Measurements from ENCODE around the gene MRPL20. TPM values are rescaled to one million over a fixed set of nuclear protein-coding genes. Genes with fewer than 3 reads are reported as not detected.
A peak's percentile ranks its signal among the peaks of the same experiment; 100 is the strongest.

MRPL20 gene
- total and polyA plus RNA-seq, 12 donors, result 98.9 to 276 (median 158) TPM

GRCh38 chr1:1428174-1428573 is 21.1 kb upstream of the MRPL20 start:
- H3K9me3 ChIP-seq (replicated peaks in 1 of 3), result no peaks in the 10 kb centered on the region
- WGBS, 4 donors, result 73 to 80% (median 76%) methylated on average over 12 to 19 of the region's 19 CpGs
- no peaks in the 10 kb centered on the region for H3K36me3 ChIP-seq (replicated peaks in 1 of 2)
- H3K27ac ChIP-seq, result no peak overlapping the region
- no peak for TF ChIP-seq POLR2A (IDR thresholded peaks at IDR 0.05)
- TF ChIP-seq CTCF (IDR thresholded peaks at IDR 0.05), result no peak
- H3K4me1 ChIP-seq (replicated peaks in 1 of 2), result peaks cover 20 to 22% of the 10 kb centered on the region in 2 donors
- no peaks in the 10 kb centered on the region for H3K27me3 ChIP-seq
- peak in 1 of 7 donors; percentile 18 for DNase-seq
- intact Hi-C loops (cut with DNase I), result no loop called here
- H3K4me3 ChIP-seq, result no peak overlapping the region

GRCh38 chr1:1427820-1428148 is 20.7 kb upstream of the MRPL20 start:
- intact Hi-C loops (cut with DNase I), result no loop called here
- WGBS, 4 donors, result 0 to 1% methylated on average over 3 to 17 of the region's 22 CpGs; no CpG with 5 or more reads in 2 of the 4 donors
- Histone ChIP-seq H3K9me3 (replicated peaks in 1 of 3) (no peaks in the 10 kb centered on the region), H3K4me1 (replicated peaks in 1 of 2) (peaks cover 20 to 22% of the 10 kb centered on the region in 2 donors), H3K27me3 (no peaks in the 10 kb centered on the region), H3K36me3 (replicated peaks in 1 of 2) (no peaks in the 10 kb centered on the region), H3K4me3 (peak overlapping the region in 1 of 4 donors; percentile 68), H3K27ac (peak overlapping the region in 1 of 5 donors; percentile 49)
- no peak for DNase-seq
- TF ChIP-seq POLR2A (IDR thresholded peaks at IDR 0.05) (no peak), CTCF (IDR thresholded peaks at IDR 0.05) (no peak)

GRCh38 chr1:1427106-1427819 is 20.2 kb upstream of the MRPL20 start:
- intact Hi-C loops (cut with DNase I), result no loop called here
- H3K27me3 ChIP-seq, result no peaks in the 10 kb centered on the region
- DNase-seq, result peak in 1 of 7 donors; percentile 27
- WGBS, 4 donors, result 14 to 38% (median 26%) methylated on average over 8 to 66 of the region's 66 CpGs
- H3K9me3 ChIP-seq (replicated peaks in 1 of 3), result no peaks in the 10 kb centered on the region
- no peaks in the 10 kb centered on the region for H3K36me3 ChIP-seq (replicated peaks in 1 of 2)
- H3K4me1 ChIP-seq (replicated peaks in 1 of 2), result peaks cover 20 to 22% of the 10 kb centered on the region in 2 donors
- peak overlapping the region in 1 of 4 donors; percentile 68 for H3K4me3 ChIP-seq
- H3K27ac ChIP-seq, result peak overlapping the region in 1 of 5 donors; percentile 49
- TF ChIP-seq POLR2A (IDR thresholded peaks at IDR 0.05), result no peak
- no peak for TF ChIP-seq CTCF (IDR thresholded peaks at IDR 0.05)

- Histone ChIP-seq H3K36me3 (replicated peaks in 1 of 2) (no peaks in the 10 kb centered on the region), H3K4me3 (no peak overlapping the region), H3K27me3 (no peaks in the 10 kb centered on the region), H3K9me3 (replicated peaks in 1 of 3) (no peaks in the 10 kb centered on the region), H3K27ac (no peak overlapping the region), H3K4me1 (replicated peaks in 1 of 2) (peaks cover 20 to 22% of the 10 kb centered on the region in 2 donors)
- TF ChIP-seq CTCF (IDR thresholded peaks at IDR 0.05), result no peak
- no peak for TF ChIP-seq POLR2A (IDR thresholded peaks at IDR 0.05)
- intact Hi-C loops (cut with DNase I), result no loop called here
- no peak for DNase-seq
- 42 to 60% (median 56%) methylated on average over 10 to 19 of the region's 19 CpGs for WGBS, 4 donors
These were observed 19.5 kb upstream of the MRPL20 start for GRCh38 chr1:1426496-1427105.
